Osteoblast (primary cell): Measurements from ENCODE around the gene PSPC1. TPM values are rescaled to one million over a fixed set of nuclear protein-coding genes. Genes with fewer than 3 reads are reported as not detected.
A peak's percentile ranks its signal among the peaks of the same experiment; 100 is the strongest.

ENCODE experiments used
- DNase-seq: peaks from one replicate; pipeline ENCODE4 v3.0.0; 2011; ENCODE audit warnings: low spot score, mixed read lengths; ENCODE audit not compliant: insufficient read length; ENCODE audit errors: missing footprints
- H2AFZ ChIP-seq: 2 replicates; pipeline ENCODE4 v1.6.0; 2011; ENCODE audit warnings: mild to moderate bottlenecking, low read length
- H3K27ac ChIP-seq: 2 replicates; pipeline ENCODE4 v1.5.1; 2011; ENCODE audit warnings: mild to moderate bottlenecking, low read depth, low read length, moderate library complexity
- H3K27me3 ChIP-seq: 2 replicates; pipeline ENCODE4 v1.6.0; 2012; ENCODE audit warnings: mild to moderate bottlenecking, control low read depth, inconsistent platforms, low read length, moderate library complexity; ENCODE audit not compliant: insufficient read depth
- H3K36me3 ChIP-seq: 2 replicates; pipeline ENCODE4 v1.5.1; 2011; ENCODE audit warnings: mild to moderate bottlenecking, low read length, control low read depth, moderate library complexity; ENCODE audit not compliant: insufficient read depth
- H3K4me1 ChIP-seq: 2 replicates; pipeline ENCODE4 v1.5.1; 2011; ENCODE audit warnings: mild to moderate bottlenecking, low read length, control low read depth, moderate library complexity; ENCODE audit not compliant: insufficient read depth
- H3K4me2 ChIP-seq: 2 replicates; pipeline ENCODE4 v1.6.0; 2011; ENCODE audit warnings: mild to moderate bottlenecking, low read length; ENCODE audit not compliant: insufficient read depth
- H3K4me3 ChIP-seq: fragments of 200-600 bp; sonication (generic); 3 replicates; pipeline ENCODE4 v1.5.1; 2012; ENCODE audit warnings: mild to moderate bottlenecking, low read length, inconsistent platforms; ENCODE audit not compliant: insufficient read depth
- H3K79me2 ChIP-seq: 2 replicates; pipeline ENCODE4 v1.6.0; 2012; ENCODE audit warnings: mild to moderate bottlenecking, low read length, control low read depth, inconsistent platforms; ENCODE audit not compliant: insufficient read depth
- H3K9me3 ChIP-seq: 2 replicates; pipeline ENCODE4 v1.5.1; 2011; ENCODE audit warnings: low read depth, low read length, control low read depth
- H4K20me1 ChIP-seq: 2 replicates; pipeline ENCODE4 v1.6.0; 2012; ENCODE audit warnings: mild to moderate bottlenecking, low read length, control low read depth; ENCODE audit not compliant: insufficient read depth
- CTCF ChIP-seq: IDR thresholded peaks from 2 replicates; pipeline ENCODE4 v1.5.1; 2011; ENCODE audit warnings: mild to moderate bottlenecking, low read depth, low read length, moderate library complexity; ENCODE audit errors: extremely low read depth
- total RNA-seq: library from RNA; depleted of rRNA; stranded (reverse); fragments of >200 nt; gene quantifications from 2 replicates; pipeline ENCODE4 v1.2.3, GENCODE V29; 2012

The PSPC1 gene
- total RNA-seq, 1 donor: 59.0 TPM

GRCh38 chr13:19663416-19663979, 119.2 kb downstream of the PSPC1 start:
- Histone ChIP-seq H3K4me1 (no peaks in the 10 kb centered on the region), H3K4me2 (no peak overlapping the region), H3K36me3 (peaks cover 46% of the 10 kb centered on the region), H4K20me1 (no peaks in the 10 kb centered on the region), H3K27ac (no peak overlapping the region), H3K79me2 (no peaks in the 10 kb centered on the region), H2AFZ (no peak overlapping the region), H3K27me3 (no peaks in the 10 kb centered on the region), H3K4me3 (no peak overlapping the region), H3K9me3 (no peaks in the 10 kb centered on the region)
- no peak for TF ChIP-seq CTCF
- peak; percentile 44 for DNase-seq

- Histone ChIP-seq H3K36me3 (peaks cover 34% of the 10 kb centered on the region), H3K79me2 (no peaks in the 10 kb centered on the region), H3K4me3 (no peak overlapping the region)
Observed at GRCh38 chr13:19661561-19661960, 121.2 kb downstream of the PSPC1 start.

GRCh38 chr13:19661126-19661525, 121.6 kb downstream of the PSPC1 start:
- Histone ChIP-seq H3K27ac (no peak overlapping the region), H3K36me3 (peaks cover 30% of the 10 kb centered on the region), H3K9me3 (no peaks in the 10 kb centered on the region), H3K27me3 (no peaks in the 10 kb centered on the region), H2AFZ (no peak overlapping the region), H3K79me2 (no peaks in the 10 kb centered on the region), H4K20me1 (no peaks in the 10 kb centered on the region), H3K4me1 (no peaks in the 10 kb centered on the region), H3K4me2 (no peak overlapping the region), H3K4me3 (no peak overlapping the region)
- no peak for DNase-seq
- TF ChIP-seq CTCF: no peak

More at GRCh38 chr13:19661561-19661960, 121.2 kb downstream of the PSPC1 start:
- Histone ChIP-seq H3K27ac (no peak overlapping the region), H3K4me1 (no peaks in the 10 kb centered on the region), H4K20me1 (no peaks in the 10 kb centered on the region), H3K4me2 (no peak overlapping the region), H3K9me3 (no peaks in the 10 kb centered on the region), H3K27me3 (no peaks in the 10 kb centered on the region), H2AFZ (no peak overlapping the region)
- DNase-seq: no peak
- TF ChIP-seq CTCF: no peak

GRCh38 chr13:19658831-19659230, 123.9 kb downstream of the PSPC1 start:
- Histone ChIP-seq H3K4me1 (no peaks in the 10 kb centered on the region), H4K20me1 (no peaks in the 10 kb centered on the region), H3K4me2 (no peak overlapping the region), H3K27me3 (no peaks in the 10 kb centered on the region), H2AFZ (no peak overlapping the region), H3K36me3 (peaks cover 26% of the 10 kb centered on the region), H3K27ac (no peak overlapping the region), H3K79me2 (no peaks in the 10 kb centered on the region), H3K9me3 (no peaks in the 10 kb centered on the region), H3K4me3 (no peak overlapping the region)
- DNase-seq: no peak
- TF ChIP-seq CTCF: no peak
